ENCODE results near the gene SEPSECS. TPM values are rescaled to one million over a fixed set of nuclear protein-coding genes. Genes with fewer than 3 reads are reported as not detected.

Gene SEPSECS
- total and polyA plus RNA-seq, 9 of the 15 experiments (the other 6 are each of a cell fraction or from before 2014, with no cell fraction given), result 3.9 to 17.2 (median 7.9) TPM

DNA sequence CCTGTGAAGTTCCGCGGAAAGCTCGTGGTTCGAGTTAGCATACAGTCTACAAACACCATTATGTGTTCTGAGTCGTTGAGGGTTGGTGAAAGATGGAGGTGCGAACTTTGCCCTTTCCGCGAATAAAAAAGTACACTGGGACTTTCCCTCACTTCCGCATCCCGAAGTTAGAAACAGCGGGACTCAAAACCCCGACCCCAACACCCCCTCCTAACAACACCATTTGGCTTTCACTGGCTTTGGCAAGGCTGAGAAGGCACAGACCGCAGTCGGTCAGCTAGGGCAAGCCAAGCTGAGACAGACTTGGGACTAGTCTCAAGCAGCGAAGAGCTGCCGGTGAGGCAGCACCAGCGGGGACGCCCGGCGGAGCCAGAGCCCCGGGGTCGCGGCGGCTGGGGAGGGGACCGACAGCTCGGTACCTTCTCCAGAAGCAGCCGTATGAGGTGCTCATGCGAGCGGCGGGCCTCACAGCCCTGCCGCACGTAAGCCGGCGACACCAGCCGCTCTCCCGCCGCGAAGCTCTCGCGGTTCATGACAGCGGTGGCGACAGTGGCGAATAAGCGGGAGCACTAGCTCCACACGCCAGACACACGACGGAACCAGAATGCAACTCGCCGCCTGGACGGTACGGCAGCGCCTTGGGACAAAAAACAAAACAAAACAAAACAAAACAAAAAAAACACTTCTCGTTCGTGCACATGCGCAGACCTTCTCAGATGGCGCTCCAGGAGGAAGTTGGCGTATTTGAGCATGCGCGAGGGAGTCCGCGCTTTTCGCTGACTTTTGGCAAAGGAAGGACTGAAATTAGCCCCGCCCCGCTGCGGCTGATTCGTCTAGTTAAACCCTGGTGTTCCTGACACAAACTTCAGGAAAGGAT lies at the start of gene SEPSECS (continued):
- TF ChIP-seq MGA (IDR thresholded peaks at IDR 0.05), result peak; percentile 96
- TF ChIP-seq RREB1 (CRISPR knock-in tag; IDR thresholded peaks at IDR 0.05), result no peak
- no peak for TF ChIP-seq MED1 (CRISPR knock-in tag; IDR thresholded peaks at IDR 0.05; ENCODE audit: borderline replicate concordance)
- TF ChIP-seq ZNF589 (CRISPR knock-in tag; IDR thresholded peaks at IDR 0.05; ENCODE audit: low read depth), result no peak
- TF ChIP-seq USF1 (CRISPR knock-in tag; IDR thresholded peaks at IDR 0.05), result no peak
- TF ChIP-seq STAG1 (CRISPR knock-in tag; IDR thresholded peaks at IDR 0.05; ENCODE audit: borderline replicate concordance), result no peak
- no peak for TF ChIP-seq ZSCAN32 (CRISPR knock-in tag; IDR thresholded peaks at IDR 0.05)
- TF ChIP-seq C11orf30 (IDR thresholded peaks at IDR 0.05; ENCODE audit: low read depth), result peak; percentile 78
